Epidermal melanocyte (primary cell): ENCODE data around the gene FHL2.

Experiments used
- DNase-seq: peaks from one replicate; pipeline ENCODE4 v3.0.0; 2011; ENCODE audit warnings: low spot score; ENCODE audit not compliant: insufficient read length

Gene FHL2

GRCh38 chr2:105320651-105321215, 78.1 kb downstream of the FHL2 start:
- DNase-seq = no peak

GRCh38 chr2:105317937-105318336, 80.9 kb downstream of the FHL2 start:
- DNase-seq = no peak

GRCh38 chr2:105315314-105315713, 83.5 kb downstream of the FHL2 start:
- no peak for DNase-seq

- DNase-seq = no peak
Observed at GRCh38 chr2:105313877-105314276, 85.0 kb downstream of the FHL2 start.
